ENCODE results near the gene TUFM. TPM values are rescaled to one million over a fixed set of nuclear protein-coding genes. Genes with fewer than 3 reads are reported as not detected.
A peak's percentile ranks its signal among the peaks of the same experiment; 100 is the strongest.
"Not testable (repeated sequence)": the region's sequence is repeated elsewhere in the genome, so short reads cannot be mapped to it uniquely, and the experiment has no call there.

TUFM gene
- total RNA-seq, 1 donor from 2014 or later = 74.0 TPM

- H4K20me1 ChIP-seq (ENCODE audit: low read depth) = peaks cover 28% of the 10 kb centered on the region
- peak overlapping the region; percentile 59 for H3K4me3 ChIP-seq
- H2AFZ ChIP-seq (replicated peaks) = peak overlapping the region; percentile 86
- peaks cover 33% of the 10 kb centered on the region for H3F3A ChIP-seq (ENCODE audit: low read depth)
- H3K9me3 Mint-ChIP-seq = no peaks in the 10 kb centered on the region
- H3K27me3 ChIP-seq = no peaks in the 10 kb centered on the region
- H3K36me3 Mint-ChIP-seq = peaks cover 19% of the 10 kb centered on the region
- H3K9me3 ChIP-seq (ENCODE audit: low read depth) = no peaks in the 10 kb centered on the region
- peaks cover 24% of the 10 kb centered on the region for H3K4me1 Mint-ChIP-seq
- peaks cover 57% of the 10 kb centered on the region for H3K79me2 ChIP-seq (ENCODE audit: low read depth)
- peak overlapping the region; percentile 80 for H3K4me2 ChIP-seq
- H3K4me1 ChIP-seq = peaks cover 17% of the 10 kb centered on the region
- H3K36me3 ChIP-seq = peaks cover 7% of the 10 kb centered on the region
- peak overlapping the region; percentile 92 for H3K27ac ChIP-seq
- peak overlapping the region; percentile 86 for H3K4me3 Mint-ChIP-seq
- no peak for TF ChIP-seq CTCF (IDR thresholded peaks at IDR 0.05)
- TF ChIP-seq EZH2 (IDR thresholded peaks at IDR 0.05) = no peak
- TF ChIP-seq EZH2phosphoT487 (IDR thresholded peaks at IDR 0.05) = no peak
- peak overlapping the region; percentile 76 for H3K27ac Mint-ChIP-seq
- H3K27me3 Mint-ChIP-seq (ENCODE audit: insufficient read depth, low read depth) = peaks cover 7% of the 10 kb centered on the region
- peak; percentile 3 for DNase-seq (ENCODE audit: low spot score)
- no peak overlapping the region for H3K9ac ChIP-seq
Measured at GRCh38 chr16:28821874-28822519, 24.2 kb downstream of the TUFM start.

- Histone ChIP-seq H3K79me2 (ENCODE audit: low read depth) (peaks cover 43% of the 10 kb centered on the region), H4K20me1 (ENCODE audit: low read depth) (peaks cover 13% of the 10 kb centered on the region), H3K4me1 (peaks cover 16% of the 10 kb centered on the region), H3F3A (ENCODE audit: low read depth) (peaks cover 33% of the 10 kb centered on the region)
- peaks cover 12% of the 10 kb centered on the region for H3K36me3 Mint-ChIP-seq
- peaks cover 18% of the 10 kb centered on the region for H3K4me1 Mint-ChIP-seq
- H2AFZ ChIP-seq (replicated peaks); H3K9ac ChIP-seq; H3K27me3 Mint-ChIP-seq (ENCODE audit: insufficient read depth, low read depth); H3K36me3 ChIP-seq; H3K27me3 ChIP-seq; H3K4me3 ChIP-seq; H3K27ac ChIP-seq; DNase-seq (ENCODE audit: low spot score); H3K4me2 ChIP-seq; H3K9me3 ChIP-seq (ENCODE audit: low read depth); H3K27ac Mint-ChIP-seq; H3K9me3 Mint-ChIP-seq: not testable (repeated sequence)
- peak overlapping the region; percentile 86 for H3K4me3 Mint-ChIP-seq
Measured at GRCh38 chr16:28820546-28820945, 25.6 kb downstream of the TUFM start.

- Histone ChIP-seq H3K79me2 (ENCODE audit: low read depth) (peaks cover 37% of the 10 kb centered on the region), H3K9ac (no peak overlapping the region), H3F3A (ENCODE audit: low read depth) (peaks cover 33% of the 10 kb centered on the region), H2AFZ (replicated peaks) (no peak overlapping the region), H3K9me3 (ENCODE audit: low read depth) (no peaks in the 10 kb centered on the region), H3K27ac (no peak overlapping the region), H3K4me1 (peaks cover 11% of the 10 kb centered on the region), H4K20me1 (ENCODE audit: low read depth) (peaks cover 8% of the 10 kb centered on the region), H3K4me3 (no peak overlapping the region), H3K27me3 (no peaks in the 10 kb centered on the region), H3K36me3 (no peaks in the 10 kb centered on the region), H3K4me2 (no peak overlapping the region)
- no peak for TF ChIP-seq EZH2 (IDR thresholded peaks at IDR 0.05)
- no peak for TF ChIP-seq CTCF (IDR thresholded peaks at IDR 0.05)
- no peak for TF ChIP-seq EZH2phosphoT487 (IDR thresholded peaks at IDR 0.05)
- peaks cover 9% of the 10 kb centered on the region for H3K36me3 Mint-ChIP-seq
- H3K9me3 Mint-ChIP-seq = no peaks in the 10 kb centered on the region
- peak overlapping the region; percentile 19 for H3K4me3 Mint-ChIP-seq
- DNase-seq (ENCODE audit: low spot score) = no peak
- peaks cover 4% of the 10 kb centered on the region for H3K27me3 Mint-ChIP-seq (ENCODE audit: insufficient read depth, low read depth)
- H3K4me1 Mint-ChIP-seq = peaks cover 13% of the 10 kb centered on the region
- H3K27ac Mint-ChIP-seq = no peak overlapping the region
Measured at GRCh38 chr16:28820016-28820415, 26.1 kb downstream of the TUFM start.

- H3K4me3 Mint-ChIP-seq, H3K9me3 Mint-ChIP-seq: not testable (repeated sequence)
Measured at GRCh38 chr16:28807445-28808120, 38.6 kb downstream of the TUFM start.

More at GRCh38 chr16:28807445-28808120, 38.6 kb downstream of the TUFM start:
- H3K79me2 ChIP-seq (ENCODE audit: low read depth); H3K27me3 ChIP-seq; H3K36me3 Mint-ChIP-seq; H3K4me3 ChIP-seq; H3K27ac Mint-ChIP-seq; H2AFZ ChIP-seq (replicated peaks); H3F3A ChIP-seq (ENCODE audit: low read depth); H3K27me3 Mint-ChIP-seq (ENCODE audit: insufficient read depth, low read depth); H3K27ac ChIP-seq; DNase-seq (ENCODE audit: low spot score); H3K4me2 ChIP-seq; H3K4me1 Mint-ChIP-seq; H4K20me1 ChIP-seq (ENCODE audit: low read depth); H3K9ac ChIP-seq; H3K4me1 ChIP-seq; H3K9me3 ChIP-seq (ENCODE audit: low read depth); H3K36me3 ChIP-seq: not testable (repeated sequence)
